Measurements from ENCODE around the gene TMEM154.

TMEM154 gene

GRCh38 chr4:152587127-152587526 lies 92.7 kb downstream of the TMEM154 start:
- DNase-seq: no peak

- DNase-seq: no peak
Measured at GRCh38 chr4:152586668-152587067, 93.1 kb downstream of the TMEM154 start.

- DNase-seq: no peak
Measured at GRCh38 chr4:152585023-152585441, 94.8 kb downstream of the TMEM154 start.

- no peak for DNase-seq
Measured at GRCh38 chr4:152581536-152582160, 98.1 kb downstream of the TMEM154 start.

GRCh38 chr4:152579916-152580315 lies 99.9 kb downstream of the TMEM154 start:
- no peak for DNase-seq

GRCh38 chr4:152579107-152579764 lies 100.6 kb downstream of the TMEM154 start:
- no peak for DNase-seq

GRCh38 chr4:152578670-152579069 lies 101.1 kb downstream of the TMEM154 start:
- DNase-seq: no peak

GRCh38 chr4:152577708-152578396 lies 101.9 kb downstream of the TMEM154 start:
- DNase-seq: no peak

- DNase-seq: no peak
Measured at GRCh38 chr4:152575533-152575932, 104.3 kb downstream of the TMEM154 start.

GRCh38 chr4:152573861-152574260 lies 105.9 kb downstream of the TMEM154 start:
- DNase-seq: no peak

GRCh38 chr4:152572417-152573086 lies 107.2 kb downstream of the TMEM154 start:
- no peak for DNase-seq

- DNase-seq: no peak
Measured at GRCh38 chr4:152571770-152572169, 108.0 kb downstream of the TMEM154 start.

GRCh38 chr4:152571296-152571695 lies 108.5 kb downstream of the TMEM154 start:
- no peak for DNase-seq

Data from NCI-H748 treated with DMSO at 0.1 percent for 48 hours (cell line).